ENCODE data around the gene SLC9B2. TPM values are rescaled to one million over a fixed set of nuclear protein-coding genes. Genes with fewer than 3 reads are reported as not detected.

Gene SLC9B2
- polyA plus RNA-seq, 1 of the 3 experiments (the other 2 are of a cell fraction): 11.2 TPM

DNA sequence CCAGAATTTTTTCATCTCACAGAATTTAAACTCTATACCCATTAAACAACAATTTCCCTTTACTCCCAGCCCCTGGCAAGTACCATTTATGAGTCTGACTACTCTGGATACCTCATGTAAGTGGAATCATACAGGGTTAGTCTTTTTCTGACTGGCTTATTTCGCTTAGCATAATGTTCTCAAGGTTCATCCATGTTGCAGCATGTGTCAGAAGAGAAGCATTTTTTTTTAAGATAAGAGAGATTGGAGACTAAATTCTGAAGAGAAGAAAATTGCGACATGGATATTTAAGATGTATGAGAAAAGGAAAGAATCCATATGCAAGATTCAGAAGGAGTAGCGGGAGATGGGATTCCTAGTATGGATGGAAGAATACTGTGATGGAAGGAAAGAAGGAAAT lies 45.8 kb downstream of the SLC9B2 start:
- no peak overlapping the region for H3K4me3 ChIP-seq (ENCODE audit: low read depth in 2 of 2, low read length in 1 of 2)
- no peak overlapping the region for H3K4me2 ChIP-seq
- H3K27ac ChIP-seq (ENCODE audit: low read depth in 2 of 2, low read length in 1 of 2): no peak overlapping the region
- no peaks in the 10 kb centered on the region for H3K9me2 ChIP-seq
- no peak for TF ChIP-seq MEF2A (IDR thresholded peaks at IDR 0.05; ENCODE audit: borderline replicate concordance, low read depth)
- no peak for TF ChIP-seq RXRA (IDR thresholded peaks at IDR 0.05; ENCODE audit: borderline replicate concordance, low read depth)
- TF ChIP-seq YY1 (IDR thresholded peaks at IDR 0.05; ENCODE audit: low read depth): no peak
- H3K9ac ChIP-seq: no peak overlapping the region
- POLR2A ChIA-PET: no interaction called here
- 97% methylated on average over 3 of the region's 3 CpGs for WGBS (ENCODE audit: low lambda C conversion rate)
- no peaks in the 10 kb centered on the region for H3K79me2 ChIP-seq (ENCODE audit: insufficient read depth)
- H3K27me3 ChIP-seq (ENCODE audit: insufficient read depth): no peaks in the 10 kb centered on the region
- no peaks in the 10 kb centered on the region for H3F3A ChIP-seq (replicated peaks; ENCODE audit: insufficient read depth)
- H3K36me3 ChIP-seq (replicated peaks in 1 of 2; ENCODE audit: control insufficient read depth in 1 of 2, insufficient read depth in 2 of 2, low read length in 1 of 2): peaks cover 19 to 34% of the 10 kb centered on the region in 2 experiments
- H3K4me1 ChIP-seq (ENCODE audit: control insufficient read depth in 1 of 2, insufficient read depth in 2 of 2, low read depth in 1 of 2, low read length in 1 of 2): no peaks in the 10 kb centered on the region; a peak in 1 of 4 replicates
- H3K9me3 ChIP-seq: no peaks in the 10 kb centered on the region
- H4K20me1 ChIP-seq (ENCODE audit: insufficient read depth): no peaks in the 10 kb centered on the region
- CTCF ChIA-PET: interaction anchor here (1.4 kb wide), 1 partner anchor 44 kb away, joined by 5 read pairs; no protein-coding TSS in a partner anchor
- DNase-seq: no peak
- H2AFZ ChIP-seq (ENCODE audit: low read depth): no peak overlapping the region

DNA sequence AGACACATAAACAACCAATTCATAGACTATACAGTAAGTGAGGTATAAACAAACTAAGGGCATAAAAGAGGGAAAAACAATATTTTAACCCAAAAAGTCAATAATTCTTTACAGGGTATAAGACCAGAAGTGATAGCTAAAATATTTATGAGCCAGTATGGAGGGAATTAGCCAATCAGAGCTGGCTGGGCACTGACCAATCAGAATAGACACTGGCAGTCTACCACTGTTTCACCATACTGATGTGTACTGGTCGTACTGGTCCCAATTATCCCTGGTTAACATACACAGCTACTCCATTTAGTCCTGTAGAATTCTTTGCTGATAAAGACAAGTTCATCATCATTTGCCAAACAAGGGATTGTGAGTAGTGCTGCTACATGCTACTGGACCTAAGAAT lies 47.3 kb downstream of the SLC9B2 start:
- H3K79me2 ChIP-seq (ENCODE audit: insufficient read depth): no peaks in the 10 kb centered on the region
- no peaks in the 10 kb centered on the region for H3F3A ChIP-seq (replicated peaks; ENCODE audit: insufficient read depth)
- no peak overlapping the region for H3K27ac ChIP-seq (ENCODE audit: low read depth in 2 of 2, low read length in 1 of 2)
- no peak overlapping the region for H3K4me2 ChIP-seq
- no peaks in the 10 kb centered on the region for H4K20me1 ChIP-seq (ENCODE audit: insufficient read depth)
- H3K9ac ChIP-seq: no peak overlapping the region
- H2AFZ ChIP-seq (ENCODE audit: low read depth): no peak overlapping the region
- H3K9me3 ChIP-seq: no peaks in the 10 kb centered on the region
- H3K9me2 ChIP-seq: no peaks in the 10 kb centered on the region
- H3K4me3 ChIP-seq (ENCODE audit: low read depth in 2 of 2, low read length in 1 of 2): no peak overlapping the region
- 89% methylated on average over 1 of the region's 1 CpG for WGBS (ENCODE audit: low lambda C conversion rate)
- no peak for DNase-seq
- TF ChIP-seq RAD21 (IDR thresholded peaks at IDR 0.05; ENCODE audit: low read length): no peak
- TF ChIP-seq, protein P1, sequence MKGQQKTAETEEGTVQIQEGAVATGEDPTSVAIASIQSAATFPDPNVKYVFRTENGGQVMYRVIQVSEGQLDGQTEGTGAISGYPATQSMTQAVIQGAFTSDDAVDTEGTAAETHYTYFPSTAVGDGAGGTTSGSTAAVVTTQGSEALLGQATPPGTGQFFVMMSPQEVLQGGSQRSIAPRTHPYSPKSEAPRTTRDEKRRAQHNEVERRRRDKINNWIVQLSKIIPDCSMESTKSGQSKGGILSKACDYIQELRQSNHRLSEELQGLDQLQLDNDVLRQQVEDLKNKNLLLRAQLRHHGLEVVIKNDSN (IDR thresholded peaks at IDR 0.05; ENCODE audit: borderline replicate concordance, low read depth): no peak
- TF ChIP-seq, protein P2, sequence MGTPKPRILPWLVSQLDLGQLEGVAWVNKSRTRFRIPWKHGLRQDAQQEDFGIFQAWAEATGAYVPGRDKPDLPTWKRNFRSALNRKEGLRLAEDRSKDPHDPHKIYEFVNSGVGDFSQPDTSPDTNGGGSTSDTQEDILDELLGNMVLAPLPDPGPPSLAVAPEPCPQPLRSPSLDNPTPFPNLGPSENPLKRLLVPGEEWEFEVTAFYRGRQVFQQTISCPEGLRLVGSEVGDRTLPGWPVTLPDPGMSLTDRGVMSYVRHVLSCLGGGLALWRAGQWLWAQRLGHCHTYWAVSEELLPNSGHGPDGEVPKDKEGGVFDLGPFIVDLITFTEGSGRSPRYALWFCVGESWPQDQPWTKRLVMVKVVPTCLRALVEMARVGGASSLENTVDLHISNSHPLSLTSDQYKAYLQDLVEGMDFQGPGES (IDR thresholded peaks at IDR 0.05; ENCODE audit: low read depth, low read length): no peak
- TF ChIP-seq YY1 (IDR thresholded peaks at IDR 0.05; ENCODE audit: low read depth): no peak
- no peak for TF ChIP-seq FOXM1 (IDR thresholded peaks at IDR 0.05; ENCODE audit: low read depth)
- CTCF ChIA-PET: interaction anchor here (0.8 to 2.0 kb wide), 3 partner anchors 16 to 62 kb away, joined by 4 to 7 read pairs (median 5); no protein-coding TSS in a partner anchor
- H3K27me3 ChIP-seq (ENCODE audit: insufficient read depth): no peaks in the 10 kb centered on the region
- no peaks in the 10 kb centered on the region; a peak in 1 of 4 replicates for H3K4me1 ChIP-seq (ENCODE audit: control insufficient read depth in 1 of 2, insufficient read depth in 2 of 2, low read depth in 1 of 2, low read length in 1 of 2)
- H3K36me3 ChIP-seq (replicated peaks in 1 of 2; ENCODE audit: control insufficient read depth in 1 of 2, insufficient read depth in 2 of 2, low read length in 1 of 2): peaks cover 23 to 41% of the 10 kb centered on the region in 2 experiments
- POLR2A ChIA-PET: interaction anchor here (1.1 kb wide), 1 partner anchor 47 kb away, joined by 3 read pairs; the partner anchor contains the start of gene SLC9B2

DNA sequence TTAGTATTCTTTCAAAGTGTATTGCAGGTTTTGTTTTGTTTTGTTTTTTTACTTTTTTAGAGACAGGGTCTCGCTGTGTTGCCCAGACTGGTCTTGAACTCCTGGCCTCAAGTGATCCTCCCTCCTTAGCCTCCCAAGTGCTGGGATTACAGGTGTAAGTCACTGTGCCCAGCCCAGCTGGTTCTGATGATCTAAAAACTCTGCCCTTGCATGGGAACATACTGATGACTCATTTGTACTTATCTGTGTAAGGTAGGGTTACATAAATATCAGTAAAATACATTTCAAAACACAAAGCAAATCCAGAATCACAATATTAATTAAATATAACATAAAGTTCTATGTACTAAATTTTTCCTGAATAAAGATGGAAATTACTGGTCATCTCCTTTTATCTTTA lies 49.7 kb downstream of the SLC9B2 start:
- Histone ChIP-seq H3K27ac (ENCODE audit: low read depth in 2 of 2, low read length in 1 of 2) (no peak overlapping the region), H4K20me1 (ENCODE audit: insufficient read depth) (no peaks in the 10 kb centered on the region), H3F3A (replicated peaks; ENCODE audit: insufficient read depth) (no peaks in the 10 kb centered on the region), H3K9me3 (no peaks in the 10 kb centered on the region), H2AFZ (ENCODE audit: low read depth) (no peak overlapping the region), H3K79me2 (ENCODE audit: insufficient read depth) (no peaks in the 10 kb centered on the region), H3K4me1 (ENCODE audit: control insufficient read depth in 1 of 2, insufficient read depth in 2 of 2, low read depth in 1 of 2, low read length in 1 of 2) (no peaks in the 10 kb centered on the region; a peak in 1 of 4 replicates), H3K9me2 (no peaks in the 10 kb centered on the region), H3K27me3 (ENCODE audit: insufficient read depth) (no peaks in the 10 kb centered on the region), H3K4me3 (ENCODE audit: low read depth in 2 of 2, low read length in 1 of 2) (no peak overlapping the region), H3K4me2 (no peak overlapping the region), H3K36me3 (replicated peaks in 1 of 2; ENCODE audit: control insufficient read depth in 1 of 2, insufficient read depth in 2 of 2, low read length in 1 of 2) (peaks cover 25 to 46% of the 10 kb centered on the region in 2 experiments), H3K9ac (no peak overlapping the region)
- 86% methylated on average over 1 of the region's 1 CpG for WGBS (ENCODE audit: low lambda C conversion rate)
- no peak for TF ChIP-seq NRF1 (IDR thresholded peaks at IDR 0.05; ENCODE audit: low read depth, low read length)
- TF ChIP-seq, protein P3, sequence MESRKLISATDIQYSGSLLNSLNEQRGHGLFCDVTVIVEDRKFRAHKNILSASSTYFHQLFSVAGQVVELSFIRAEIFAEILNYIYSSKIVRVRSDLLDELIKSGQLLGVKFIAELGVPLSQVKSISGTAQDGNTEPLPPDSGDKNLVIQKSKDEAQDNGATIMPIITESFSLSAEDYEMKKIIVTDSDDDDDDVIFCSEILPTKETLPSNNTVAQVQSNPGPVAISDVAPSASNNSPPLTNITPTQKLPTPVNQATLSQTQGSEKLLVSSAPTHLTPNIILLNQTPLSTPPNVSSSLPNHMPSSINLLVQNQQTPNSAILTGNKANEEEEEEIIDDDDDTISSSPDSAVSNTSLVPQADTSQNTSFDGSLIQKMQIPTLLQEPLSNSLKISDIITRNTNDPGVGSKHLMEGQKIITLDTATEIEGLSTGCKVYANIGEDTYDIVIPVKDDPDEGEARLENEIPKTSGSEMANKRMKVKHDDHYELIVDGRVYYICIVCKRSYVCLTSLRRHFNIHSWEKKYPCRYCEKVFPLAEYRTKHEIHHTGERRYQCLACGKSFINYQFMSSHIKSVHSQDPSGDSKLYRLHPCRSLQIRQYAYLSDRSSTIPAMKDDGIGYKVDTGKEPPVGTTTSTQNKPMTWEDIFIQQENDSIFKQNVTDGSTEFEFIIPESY (IDR thresholded peaks at IDR 0.05; ENCODE audit: borderline replicate concordance, low read depth): no peak
- TF ChIP-seq FOXJ3 (CRISPR knock-in tag; IDR thresholded peaks at IDR 0.05): no peak
- no peak for TF ChIP-seq MXI1 (IDR thresholded peaks at IDR 0.05; ENCODE audit: low read depth, low read length)
- no peak for TF ChIP-seq TEAD4 (IDR thresholded peaks at IDR 0.05; ENCODE audit: borderline replicate concordance, insufficient read depth)
- POLR2A ChIA-PET: no interaction called here
- DNase-seq: no peak
- CTCF ChIA-PET: no interaction called here
